Caki2 (cell line): Measurements from ENCODE around the gene SARNP. TPM values are rescaled to one million over a fixed set of nuclear protein-coding genes. Genes with fewer than 3 reads are reported as not detected.

Experiments
- DNase-seq: peaks from one replicate; pipeline ENCODE4 v3.0.0-alpha.2; 2015; ENCODE audit warnings: low read depth
- in situ Hi-C: cut with HindIII; loops from 2 replicates; pipeline ENCODE4 v1.10.0; 2016; ENCODE audit warnings: low sequenced_read_pairs, low pct_unique_long_range_greater_than_20kb, mixed read lengths
- total RNA-seq: library from RNA; depleted of rRNA; stranded (reverse); fragments of >200 nt; shearing (Covaris generic); gene quantifications from 2 replicates; pipeline ENCODE4 v1.2.3, GENCODE V29; 2014; ENCODE audit warnings: low replicate concordance

Gene SARNP
- total RNA-seq, 1 experiment from 2014 or later: 218 TPM

GRCh38 chr12:55755246-55755645 is 62.3 kb downstream of the SARNP start:
- in situ Hi-C loops: no loop called here
- no peak for DNase-seq

GRCh38 chr12:55748230-55748993 is 69.1 kb downstream of the SARNP start:
- in situ Hi-C loops: no loop called here

GRCh38 chr12:55746913-55747231 is 70.7 kb downstream of the SARNP start:
- no peak for DNase-seq
- in situ Hi-C loops: no loop called here

More at GRCh38 chr12:55748230-55748993, 69.1 kb downstream of the SARNP start:
- DNase-seq: no peak

- in situ Hi-C loops: no loop called here
- DNase-seq: no peak
These were observed 71.2 kb downstream of the SARNP start for GRCh38 chr12:55746174-55746912.

GRCh38 chr12:55745361-55746173 is 72.0 kb downstream of the SARNP start:
- in situ Hi-C loops: no loop called here
- no peak for DNase-seq

GRCh38 chr12:55744340-55745030 is 73.0 kb downstream of the SARNP start:
- DNase-seq: no peak
- in situ Hi-C loops: no loop called here

- peak; percentile 54 for DNase-seq
- in situ Hi-C loops: no loop called here
These were observed 73.9 kb downstream of the SARNP start for GRCh38 chr12:55743406-55744339.

GRCh38 chr12:55742719-55743405 is 74.7 kb downstream of the SARNP start, which contains the start of gene GDF11:
Gene GDF11, plus strand, starts transcription at chr12:55743122. Its CDS starts 195 bp downstream, at chr12:55743317.
- peak; percentile 73 for DNase-seq
- in situ Hi-C loops: no loop called here

- DNase-seq: no peak
- in situ Hi-C loops: no loop called here
These were observed 75.4 kb downstream of the SARNP start for GRCh38 chr12:55741931-55742680.

GRCh38 chr12:55739025-55739378 is 78.5 kb downstream of the SARNP start:
- in situ Hi-C loops: no loop called here
- DNase-seq: no peak

- in situ Hi-C loops: no loop called here
- DNase-seq: peak; percentile 89
These were observed 79.2 kb downstream of the SARNP start for GRCh38 chr12:55738123-55739024.

- no peak for DNase-seq
- in situ Hi-C loops: no loop called here
These were observed 79.9 kb downstream of the SARNP start for GRCh38 chr12:55737581-55738122.

- in situ Hi-C loops: no loop called here
These were observed 80.5 kb downstream of the SARNP start for GRCh38 chr12:55736780-55737580.

GRCh38 chr12:55736076-55736475 is 81.4 kb downstream of the SARNP start:
- in situ Hi-C loops: no loop called here
- no peak for DNase-seq

More at GRCh38 chr12:55736780-55737580, 80.5 kb downstream of the SARNP start:
- DNase-seq: peak; percentile 72
